ENCODE data around the gene CD99L2. TPM values are rescaled to one million over a fixed set of nuclear protein-coding genes. Genes with fewer than 3 reads are reported as not detected.

CD99L2 gene
- total RNA-seq, 1 experiment from 2014 or later = 29.5 TPM

DNA sequence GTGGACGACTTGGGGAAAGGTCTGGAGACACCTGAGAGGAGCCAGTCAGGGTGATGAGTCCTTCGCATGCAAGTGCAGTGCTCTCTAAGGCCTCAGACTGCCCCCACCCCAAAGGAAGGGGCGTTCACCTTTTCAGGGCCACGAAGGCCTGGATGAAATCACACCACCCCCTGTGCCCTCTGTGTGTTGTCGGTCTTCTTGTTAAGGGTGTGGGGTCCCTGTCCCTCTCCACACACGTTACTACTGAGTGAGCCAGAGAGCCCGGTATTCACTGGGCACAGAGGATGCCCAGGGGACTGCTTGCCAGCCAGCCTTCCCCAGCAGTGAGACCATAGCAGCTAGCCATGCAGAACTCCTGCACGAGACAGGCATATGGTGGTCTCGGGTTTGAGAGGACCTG lies 133.2 kb downstream of the CD99L2 start:
- Histone ChIP-seq H3K4me3 (ENCODE audit: low read depth, low read length, poor library complexity, severe bottlenecking) (no peak overlapping the region), H3K9me3 (ENCODE audit: low read depth, low read length, poor library complexity, severe bottlenecking) (no peaks in the 10 kb centered on the region), H3K36me3 (ENCODE audit: insufficient read depth, low read length, poor library complexity, severe bottlenecking) (no peaks in the 10 kb centered on the region), H3K27ac (ENCODE audit: low read depth, low read length, poor library complexity, severe bottlenecking) (no peak overlapping the region), H3K27me3 (replicated peaks; ENCODE audit: insufficient read depth, low read depth, low read length, poor library complexity) (no peaks in the 10 kb centered on the region), H3K4me1 (ENCODE audit: insufficient read depth, low read length, poor library complexity, severe bottlenecking) (no peaks in the 10 kb centered on the region)
- ChIA-PET CTCF (no interaction called here), POLR2A (ENCODE audit: low non-redundant PET) (no interaction called here)
- BruUV-seq (replicated peaks) = no TSS peak
- intact Hi-C loops (cut with micrococcal nuclease; ENCODE audit: unreplicated experiment) = no loop called here
- no peak for TF ChIP-seq EZH2 (IDR thresholded peaks at IDR 0.05; ENCODE audit: borderline replicate concordance, low read depth, low read length, poor library complexity, severe bottlenecking)
- TF ChIP-seq, protein P1, sequence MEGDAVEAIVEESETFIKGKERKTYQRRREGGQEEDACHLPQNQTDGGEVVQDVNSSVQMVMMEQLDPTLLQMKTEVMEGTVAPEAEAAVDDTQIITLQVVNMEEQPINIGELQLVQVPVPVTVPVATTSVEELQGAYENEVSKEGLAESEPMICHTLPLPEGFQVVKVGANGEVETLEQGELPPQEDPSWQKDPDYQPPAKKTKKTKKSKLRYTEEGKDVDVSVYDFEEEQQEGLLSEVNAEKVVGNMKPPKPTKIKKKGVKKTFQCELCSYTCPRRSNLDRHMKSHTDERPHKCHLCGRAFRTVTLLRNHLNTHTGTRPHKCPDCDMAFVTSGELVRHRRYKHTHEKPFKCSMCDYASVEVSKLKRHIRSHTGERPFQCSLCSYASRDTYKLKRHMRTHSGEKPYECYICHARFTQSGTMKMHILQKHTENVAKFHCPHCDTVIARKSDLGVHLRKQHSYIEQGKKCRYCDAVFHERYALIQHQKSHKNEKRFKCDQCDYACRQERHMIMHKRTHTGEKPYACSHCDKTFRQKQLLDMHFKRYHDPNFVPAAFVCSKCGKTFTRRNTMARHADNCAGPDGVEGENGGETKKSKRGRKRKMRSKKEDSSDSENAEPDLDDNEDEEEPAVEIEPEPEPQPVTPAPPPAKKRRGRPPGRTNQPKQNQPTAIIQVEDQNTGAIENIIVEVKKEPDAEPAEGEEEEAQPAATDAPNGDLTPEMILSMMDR (conservative IDR thresholded peaks at IDR 0.05; ENCODE audit: low read depth, low read length) = no peak
- DNase-seq (ENCODE audit: low spot score) = no peak

DNA sequence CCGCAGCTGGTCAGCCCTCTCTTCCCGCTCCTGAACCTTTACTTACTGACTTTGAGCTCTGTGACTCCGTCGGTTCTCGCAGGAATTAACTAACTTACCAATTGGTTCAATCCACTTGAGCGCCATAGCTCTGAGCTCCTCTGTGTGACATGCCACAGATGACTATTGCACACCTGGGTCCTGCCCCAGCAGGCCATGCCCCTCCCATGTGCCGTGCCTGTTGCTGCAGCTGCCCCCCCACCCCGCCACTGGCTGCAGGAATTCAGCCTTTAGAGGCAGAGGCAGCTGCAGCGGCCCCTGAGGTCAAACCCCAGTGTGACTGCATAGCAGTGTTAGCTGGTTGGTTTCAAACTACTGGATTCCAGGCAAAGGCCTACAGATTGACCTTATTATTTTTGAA lies 134.7 kb downstream of the CD99L2 start:
- intact Hi-C loops (cut with micrococcal nuclease; ENCODE audit: unreplicated experiment) = no loop called here
- Histone ChIP-seq H3K27me3 (replicated peaks; ENCODE audit: insufficient read depth, low read depth, low read length, poor library complexity) (no peaks in the 10 kb centered on the region), H3K36me3 (ENCODE audit: insufficient read depth, low read length, poor library complexity, severe bottlenecking) (no peaks in the 10 kb centered on the region), H3K4me3 (ENCODE audit: low read depth, low read length, poor library complexity, severe bottlenecking) (no peak overlapping the region), H3K9me3 (ENCODE audit: low read depth, low read length, poor library complexity, severe bottlenecking) (no peaks in the 10 kb centered on the region), H3K27ac (ENCODE audit: low read depth, low read length, poor library complexity, severe bottlenecking) (no peak overlapping the region), H3K4me1 (ENCODE audit: insufficient read depth, low read length, poor library complexity, severe bottlenecking) (no peaks in the 10 kb centered on the region)
- TF ChIP-seq, protein P1 (conservative IDR thresholded peaks at IDR 0.05; ENCODE audit: low read depth, low read length) = no peak
- no peak for TF ChIP-seq EZH2 (IDR thresholded peaks at IDR 0.05; ENCODE audit: borderline replicate concordance, low read depth, low read length, poor library complexity, severe bottlenecking)
- POLR2A ChIA-PET (ENCODE audit: low non-redundant PET) = no interaction called here
- BruUV-seq (replicated peaks) = no TSS peak
- CTCF ChIA-PET = no interaction called here
- no peak for DNase-seq (ENCODE audit: low spot score)

DNA sequence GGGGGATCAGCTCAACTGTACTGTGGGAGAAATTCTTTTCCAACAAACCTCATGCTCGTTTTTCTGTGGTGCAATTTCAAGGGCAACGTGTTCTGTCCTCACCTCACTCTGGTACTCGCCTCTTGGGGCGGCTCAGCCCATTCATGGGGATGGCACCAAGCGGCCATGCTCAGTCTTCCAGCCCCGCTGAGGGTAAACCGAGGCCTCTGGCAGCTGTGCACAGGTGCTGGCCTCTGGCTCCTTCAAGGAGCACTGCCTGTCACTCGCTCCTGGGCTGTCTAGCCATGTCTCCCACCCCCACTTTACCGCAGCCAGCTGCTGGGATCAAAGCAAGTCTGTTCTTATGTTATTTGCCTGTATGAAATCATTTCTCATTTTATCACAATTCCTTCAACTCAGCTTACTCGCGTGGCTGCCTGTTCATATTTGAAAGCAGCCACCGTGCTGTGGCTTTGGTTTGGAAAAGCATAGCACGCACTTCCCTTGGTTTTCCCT lies 135.1 kb downstream of the CD99L2 start:
- TF ChIP-seq, protein P1 (conservative IDR thresholded peaks at IDR 0.05; ENCODE audit: low read depth, low read length) = no peak
- TF ChIP-seq EZH2 (IDR thresholded peaks at IDR 0.05; ENCODE audit: borderline replicate concordance, low read depth, low read length, poor library complexity, severe bottlenecking) = no peak
- ChIA-PET POLR2A (ENCODE audit: low non-redundant PET) (no interaction called here), CTCF (no interaction called here)
- Histone ChIP-seq H3K4me3 (ENCODE audit: low read depth, low read length, poor library complexity, severe bottlenecking) (no peak overlapping the region), H3K4me1 (ENCODE audit: insufficient read depth, low read length, poor library complexity, severe bottlenecking) (no peaks in the 10 kb centered on the region), H3K36me3 (ENCODE audit: insufficient read depth, low read length, poor library complexity, severe bottlenecking) (no peaks in the 10 kb centered on the region), H3K27ac (ENCODE audit: low read depth, low read length, poor library complexity, severe bottlenecking) (no peak overlapping the region), H3K27me3 (replicated peaks; ENCODE audit: insufficient read depth, low read depth, low read length, poor library complexity) (no peaks in the 10 kb centered on the region), H3K9me3 (ENCODE audit: low read depth, low read length, poor library complexity, severe bottlenecking) (no peaks in the 10 kb centered on the region)
- intact Hi-C loops (cut with micrococcal nuclease; ENCODE audit: unreplicated experiment) = no loop called here
- no TSS peak for BruUV-seq (replicated peaks)
- no peak for DNase-seq (ENCODE audit: low spot score)

Measured in A673 (cell line).